Muscle of leg (tissue), 11 donors: ENCODE measurements around the gene THRB. TPM values are rescaled to one million over a fixed set of nuclear protein-coding genes. Genes with fewer than 3 reads are reported as not detected.
A peak's percentile ranks its signal among the peaks of the same experiment; 100 is the strongest.

Source experiments
- DNase-seq: peaks from one replicate; pipeline ENCODE4 v3.0.0; 2013
- H3K27ac ChIP-seq: one replicate; pipeline ENCODE4 v1.5.1; 2013; ENCODE audit warnings: mild to moderate bottlenecking, low read length, control low read depth
- H3K27me3 ChIP-seq: one replicate; pipeline ENCODE4 v1.6.1; 2013; ENCODE audit warnings: low read length; ENCODE audit not compliant: control insufficient read depth, insufficient read depth
- H3K36me3 ChIP-seq: one replicate; pipeline ENCODE4 v1.6.1; 2013; ENCODE audit warnings: low read length; ENCODE audit not compliant: control insufficient read depth, insufficient read depth
- H3K4me1 ChIP-seq: one replicate; pipeline ENCODE4 v1.6.1; 2013; ENCODE audit warnings: low read length; ENCODE audit not compliant: control insufficient read depth, insufficient read depth
- H3K4me3 ChIP-seq: one replicate; pipeline ENCODE4 v1.5.1; 2013; ENCODE audit warnings: low read length, control low read depth
- H3K9me3 ChIP-seq: replicated peaks from 2 replicates; pipeline ENCODE4 v1.6.1; 2013; ENCODE audit warnings: low read depth, low read length; ENCODE audit not compliant: control insufficient read depth
- WGBS: methylation state at CpG from one replicate; pipeline ENCODE4 v1.1.5; 2013; ENCODE audit warnings: missing lambda C conversion rate; ENCODE audit not compliant: insufficient coverage; 5-methylcytosine and 5-hydroxymethylcytosine counted together
- polyA plus RNA-seq, 8 donors: library from polyadenylated mRNA; unstranded; fragments of 120-200 nt; gene quantifications; one replicate each; pipeline versions ENCODE4 v1.2.1 to v1.2.3, GENCODE V29; 2013; ENCODE audit warnings: inconsistent platforms in 1 of 8, low replicate concordance in 1 of 8; ENCODE audit not compliant: insufficient read length in 8 of 8, insufficient read depth in 1 of 8
- total RNA-seq: library from RNA; stranded (reverse); fragments of 120-200 nt; gene quantifications from one replicate; pipeline ENCODE4 v1.2.4, GENCODE V29; 2013

The THRB gene
- total and polyA plus RNA-seq, 9 donors, result 0.33 to 3.1 (median 1.7) TPM

- no CpG with 5 or more reads among the region's 3 CpGs for WGBS
- no peaks in the 10 kb centered on the region for H3K27me3 ChIP-seq
- H3K36me3 ChIP-seq, result no peaks in the 10 kb centered on the region
- H3K9me3 ChIP-seq, result no peaks in the 10 kb centered on the region
- H3K4me3 ChIP-seq, result no peak overlapping the region
- DNase-seq, result no peak
- H3K27ac ChIP-seq, result no peak overlapping the region
- H3K4me1 ChIP-seq, result peaks cover 7% of the 10 kb centered on the region
These were observed 208.2 kb downstream of the THRB start for GRCh38 chr3:24286405-24286804.

DNA sequence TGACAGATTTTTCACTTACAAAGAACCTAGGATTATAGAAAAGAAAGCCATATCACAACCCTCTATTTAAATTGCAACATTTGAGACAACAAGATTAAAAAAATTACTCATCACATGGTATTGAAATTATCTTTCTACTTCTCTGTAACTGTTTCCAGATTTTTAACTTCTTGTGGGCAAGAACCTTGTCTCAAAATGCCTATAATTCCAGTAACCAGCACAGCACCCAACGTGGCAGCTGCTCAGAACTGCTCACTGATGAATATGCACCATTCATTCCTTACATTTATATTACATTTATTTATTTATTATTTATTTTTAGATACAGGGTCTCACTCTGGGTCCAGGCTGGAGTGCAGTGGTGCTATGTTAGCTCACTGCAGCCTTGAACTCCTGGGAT is 216.1 kb downstream of the THRB start:
- Histone ChIP-seq H3K9me3 (no peaks in the 10 kb centered on the region), H3K4me3 (no peak overlapping the region), H3K27ac (no peak overlapping the region), H3K4me1 (no peaks in the 10 kb centered on the region), H3K27me3 (no peaks in the 10 kb centered on the region), H3K36me3 (no peaks in the 10 kb centered on the region)
- DNase-seq, result no peak
- WGBS, result no CpG with 5 or more reads among the region's 1 CpG

DNA sequence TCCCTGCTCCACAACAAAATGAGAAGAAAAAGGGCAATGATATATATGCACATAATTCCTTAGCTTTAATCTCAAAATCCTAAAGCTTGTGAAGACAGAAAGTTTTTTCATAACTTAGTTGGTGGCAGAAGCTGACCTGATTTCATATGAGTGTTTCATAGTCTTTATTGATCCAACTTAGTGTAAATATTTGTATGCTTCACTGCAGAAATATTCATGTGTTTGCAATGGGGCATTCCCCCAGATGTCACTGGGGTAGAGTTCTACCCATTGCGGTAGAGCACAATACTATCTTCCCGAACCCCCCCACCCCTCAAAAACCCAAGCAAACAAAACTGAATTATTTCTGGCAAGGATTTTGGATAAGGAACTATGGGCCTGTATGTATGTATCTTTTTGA is 221.2 kb downstream of the THRB start:
- Histone ChIP-seq H3K36me3 (no peaks in the 10 kb centered on the region), H3K4me1 (peaks cover 4% of the 10 kb centered on the region), H3K9me3 (no peaks in the 10 kb centered on the region), H3K27ac (no peak overlapping the region), H3K27me3 (no peaks in the 10 kb centered on the region), H3K4me3 (no peak overlapping the region)
- no CpG with 5 or more reads among the region's 2 CpGs for WGBS
- no peak for DNase-seq

DNA sequence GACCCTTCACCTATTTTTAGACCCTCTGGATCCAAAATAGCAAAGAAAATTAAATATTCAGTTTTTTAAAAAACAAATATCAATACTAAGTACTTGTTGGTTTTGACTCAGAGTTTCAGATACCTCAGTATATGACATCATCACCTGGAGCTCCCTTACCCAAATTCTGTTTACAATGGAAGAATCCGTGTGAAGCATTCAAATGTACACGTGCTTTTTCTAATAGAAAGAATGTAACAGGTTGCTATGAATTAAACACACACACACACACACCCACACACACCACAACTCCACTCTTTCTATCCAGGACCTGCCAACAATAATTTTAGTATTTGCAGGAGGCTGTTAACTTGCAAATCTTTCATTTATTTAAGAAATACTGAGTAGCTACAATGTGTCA is 221.8 kb downstream of the THRB start:
- H3K27me3 ChIP-seq, result no peaks in the 10 kb centered on the region

DNA sequence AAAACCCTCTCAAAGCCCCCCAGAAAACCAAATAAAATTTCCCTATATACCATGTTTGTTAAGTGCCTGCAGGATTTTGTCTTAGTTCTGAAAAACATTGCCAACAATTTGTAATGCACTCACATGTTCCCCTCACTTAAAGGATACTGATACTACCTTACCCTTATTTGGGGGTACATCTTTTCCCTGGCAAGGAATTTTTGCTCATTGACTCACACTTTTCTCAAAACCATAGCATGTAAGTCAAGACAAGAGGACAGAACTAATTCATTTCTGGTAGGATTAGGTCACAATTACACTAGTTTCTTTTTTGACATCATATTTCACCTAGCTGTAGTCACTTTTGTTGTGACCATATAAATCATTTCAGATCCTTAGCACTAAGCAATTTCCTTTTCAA is 222.2 kb downstream of the THRB start:
- DNase-seq, result no peak
- Histone ChIP-seq H3K27ac (no peak overlapping the region), H3K36me3 (no peaks in the 10 kb centered on the region), H3K4me3 (no peak overlapping the region), H3K4me1 (peaks cover 4% of the 10 kb centered on the region), H3K9me3 (no peaks in the 10 kb centered on the region), H3K27me3 (no peaks in the 10 kb centered on the region)

More for the DNA sequence above, 221.8 kb downstream of the THRB start:
- WGBS, result no CpG with 5 or more reads among the region's 2 CpGs
- Histone ChIP-seq H3K4me1 (peaks cover 4% of the 10 kb centered on the region), H3K27ac (no peak overlapping the region), H3K4me3 (no peak overlapping the region), H3K36me3 (no peaks in the 10 kb centered on the region), H3K9me3 (no peaks in the 10 kb centered on the region)
- DNase-seq, result no peak

- H3K27ac ChIP-seq, result no peak overlapping the region
- no peak for DNase-seq
- no peaks in the 10 kb centered on the region for H3K36me3 ChIP-seq
- peaks cover 4% of the 10 kb centered on the region for H3K4me1 ChIP-seq
- H3K9me3 ChIP-seq, result no peaks in the 10 kb centered on the region
- no peak overlapping the region for H3K4me3 ChIP-seq
- 67% methylated on average over 1 of the region's 3 CpGs for WGBS
- no peaks in the 10 kb centered on the region for H3K27me3 ChIP-seq
These were observed 223.4 kb downstream of the THRB start for GRCh38 chr3:24271228-24271627.

GRCh38 chr3:24270744-24271143 is 223.9 kb downstream of the THRB start:
- Histone ChIP-seq H3K9me3 (no peaks in the 10 kb centered on the region), H3K4me3 (no peak overlapping the region), H3K36me3 (no peaks in the 10 kb centered on the region), H3K4me1 (peaks cover 4% of the 10 kb centered on the region), H3K27ac (no peak overlapping the region), H3K27me3 (no peaks in the 10 kb centered on the region)
- WGBS, result no CpG with 5 or more reads among the region's 1 CpG
- no peak for DNase-seq

DNA sequence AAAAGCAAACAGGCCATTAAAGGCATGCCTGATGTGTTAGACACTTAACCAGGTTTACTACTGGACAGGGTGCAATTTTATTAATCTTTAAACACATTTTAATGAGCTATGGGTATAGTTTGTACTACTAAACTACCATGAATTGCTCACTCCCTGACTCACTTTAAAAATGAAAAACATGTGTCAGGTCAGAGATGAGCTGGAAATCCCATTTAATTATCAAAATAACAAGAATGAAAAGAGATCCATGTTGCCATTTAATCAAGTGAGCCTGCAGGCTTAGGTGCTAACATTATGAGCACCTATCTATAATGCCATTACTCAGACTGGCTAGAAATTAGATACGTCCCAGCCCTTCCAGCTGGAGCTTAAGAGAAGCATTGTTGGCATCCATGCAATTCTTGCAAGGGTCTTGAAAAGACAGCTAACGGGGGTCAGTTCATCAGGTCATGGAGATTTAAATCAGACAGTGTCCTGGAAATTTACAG is 224.4 kb downstream of the THRB start:
- Histone ChIP-seq H3K4me3 (no peak overlapping the region), H3K36me3 (no peaks in the 10 kb centered on the region), H3K27ac (no peak overlapping the region), H3K9me3 (no peaks in the 10 kb centered on the region), H3K4me1 (peaks cover 4% of the 10 kb centered on the region), H3K27me3 (no peaks in the 10 kb centered on the region)
- 38% methylated on average over 2 of the region's 2 CpGs for WGBS
- DNase-seq, result peak; percentile 38

DNA sequence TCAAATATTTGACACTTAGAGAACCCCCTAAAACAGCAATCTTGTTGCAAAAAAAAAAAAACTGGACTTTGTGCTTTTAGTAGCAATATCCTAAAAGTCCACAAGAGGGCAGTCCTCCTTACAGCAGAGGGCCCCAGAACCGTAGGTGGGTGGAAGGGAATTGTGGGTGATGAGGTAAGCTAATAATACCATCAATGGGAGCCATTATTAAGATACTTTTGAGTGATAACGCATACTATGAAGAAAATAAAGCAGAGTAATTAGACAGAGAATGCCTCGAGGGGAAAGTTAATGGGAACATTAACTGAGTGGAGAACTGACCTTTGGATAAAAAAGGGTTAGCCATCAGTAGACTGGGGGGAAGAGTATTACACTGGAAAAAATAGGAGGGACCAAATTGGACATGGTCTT is 229.9 kb downstream of the THRB start:
- no peak overlapping the region for H3K27ac ChIP-seq
- no peaks in the 10 kb centered on the region for H3K36me3 ChIP-seq
- H3K27me3 ChIP-seq, result no peaks in the 10 kb centered on the region
- H3K4me3 ChIP-seq, result no peak overlapping the region
- no peaks in the 10 kb centered on the region for H3K9me3 ChIP-seq
- 82% methylated on average over 1 of the region's 3 CpGs for WGBS
- no peaks in the 10 kb centered on the region for H3K4me1 ChIP-seq
- peak; percentile 22 for DNase-seq

DNA sequence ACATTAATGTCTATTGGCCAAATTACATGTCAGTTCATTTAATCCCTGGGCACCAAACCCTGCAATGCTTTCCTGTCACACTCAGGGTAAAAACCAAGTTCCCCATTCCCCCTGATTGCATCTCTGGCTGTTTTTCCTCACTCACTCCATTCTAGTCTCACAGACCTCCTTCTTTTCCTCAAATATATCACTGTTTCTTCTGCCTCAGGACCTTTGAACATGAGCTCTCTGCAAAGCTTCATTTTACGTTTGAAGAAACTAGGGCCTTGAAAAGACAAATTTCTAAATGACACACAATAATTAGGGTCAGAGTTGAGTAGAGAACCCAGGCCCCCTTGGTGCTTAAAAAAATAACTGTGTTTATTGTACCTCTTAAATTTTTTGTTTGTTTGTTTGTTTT is 230.6 kb downstream of the THRB start:
- Histone ChIP-seq H3K36me3 (no peaks in the 10 kb centered on the region), H3K9me3 (no peaks in the 10 kb centered on the region), H3K4me3 (no peak overlapping the region), H3K27me3 (no peaks in the 10 kb centered on the region), H3K4me1 (no peaks in the 10 kb centered on the region), H3K27ac (no peak overlapping the region)
- no CpG with 5 or more reads among the region's 1 CpG for WGBS
- no peak for DNase-seq

DNA sequence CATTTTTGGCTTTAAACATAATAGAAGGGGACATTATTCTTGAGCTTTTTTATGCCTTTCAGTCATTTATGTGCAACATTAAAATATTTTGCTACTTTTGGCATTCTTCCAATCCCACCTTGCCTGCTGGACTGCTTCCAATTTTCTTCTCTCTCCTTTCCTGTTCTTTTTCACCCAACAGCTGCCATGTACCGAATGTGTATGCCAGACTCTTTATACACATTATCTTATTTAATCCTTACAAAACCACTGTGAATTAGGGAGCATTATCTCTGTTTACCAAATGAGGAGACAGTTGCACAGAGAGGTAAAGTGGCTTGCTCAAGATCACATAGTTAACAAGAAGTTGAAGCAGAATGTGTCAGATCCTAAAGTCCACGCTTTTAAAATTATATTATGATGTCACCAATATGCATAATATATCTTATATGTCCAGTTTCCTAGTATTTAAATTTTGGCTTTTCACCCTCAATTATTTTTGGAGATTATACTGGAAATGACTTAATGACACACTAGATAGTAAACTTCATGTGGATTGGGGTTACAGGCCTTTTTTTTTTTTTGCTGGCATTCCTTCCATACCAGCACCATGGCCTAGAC is 231.5 kb downstream of the THRB start:
- no peaks in the 10 kb centered on the region for H3K4me1 ChIP-seq
- H3K27ac ChIP-seq, result no peak overlapping the region
- WGBS, result 40% methylated on average over 1 of the region's 2 CpGs
- no peaks in the 10 kb centered on the region for H3K36me3 ChIP-seq
- DNase-seq, result no peak
- no peak overlapping the region for H3K4me3 ChIP-seq
- no peaks in the 10 kb centered on the region for H3K27me3 ChIP-seq
- H3K9me3 ChIP-seq, result no peaks in the 10 kb centered on the region
